Sigmoid colon (tissue), 7 donors: ENCODE results near the gene HTT. TPM values are rescaled to one million over a fixed set of nuclear protein-coding genes. Genes with fewer than 3 reads are reported as not detected.
A peak's percentile ranks its signal among the peaks of the same experiment; 100 is the strongest.

Source experiments
- DNase-seq: peaks from one replicate; pipeline ENCODE4 v3.0.0-alpha.2; 2019
- H3K27ac ChIP-seq, 4 donors: fragments of 200-600 bp; sonication (generic); one replicate each; pipeline ENCODE4 v1.5.1; 2016 to 2019; ENCODE audit warnings: mild to moderate bottlenecking in 1 of 4
- H3K27me3 ChIP-seq, 3 donors: fragments of 200-600 bp; sonication (generic); one replicate each; pipeline ENCODE4 v1.5.1; 2019; ENCODE audit warnings: mild to moderate bottlenecking in 1 of 3
- H3K36me3 ChIP-seq, 4 donors: fragments of 200-600 bp; sonication (generic); one replicate each; pipeline ENCODE4 v1.5.1; 2016 to 2019
- H3K4me1 ChIP-seq, 4 donors: fragments of 200-600 bp; sonication (generic); one replicate each; pipeline ENCODE4 v1.5.1; 2017 to 2019
- H3K4me3 ChIP-seq, 4 donors: fragments of 200-600 bp; sonication (generic); one replicate each; pipeline ENCODE4 v1.5.1; 2017 to 2019; ENCODE audit warnings: mild to moderate bottlenecking in 2 of 4, moderate library complexity in 1 of 4
- H3K9me3 ChIP-seq, 4 donors: fragments of 200-600 bp in 3 of 4; sonication (generic) in 3 of 4; one replicate each; pipeline versions ENCODE4 v1.5.1 to v1.6.1; 2013 to 2019
- EP300 ChIP-seq, 4 donors: sonication (generic); formaldehyde crosslinking; IDR thresholded peaks; one replicate each; pipeline ENCODE4 v1.6.1; 2017; ENCODE audit warnings: antibody characterized with exemption in 4 of 4
- POLR2A ChIP-seq, 2 donors: fragments of 450-650 bp; IDR thresholded peaks; one replicate each; pipeline ENCODE4 v1.6.1; 2016; ENCODE audit warnings: antibody characterized with exemption in 2 of 2, mild to moderate bottlenecking in 2 of 2, moderate library complexity in 2 of 2
- POLR2AphosphoS5 ChIP-seq, 4 donors: sonication (generic); formaldehyde crosslinking; IDR thresholded peaks; one replicate each; pipeline ENCODE4 v1.6.1; 2017; ENCODE audit warnings: antibody characterized with exemption in 4 of 4
- WGBS, 2 donors: extraction: QIAGEN DNeasy Blood & Tissue Kit; methylation state at CpG; one replicate each; pipeline ENCODE4 v1.1.7; 2013; 5-methylcytosine and 5-hydroxymethylcytosine counted together
- intact Hi-C: fragments of 100-400 bp; cut with DNase I; formaldehyde crosslinking; loops from one replicate; pipeline ENCODE4 v1.15.1; 2023
- polyA plus RNA-seq, 3 donors: library from polyadenylated mRNA; stranded (reverse); fragments of 200-250 nt; gene quantifications; one replicate each; pipeline ENCODE4 v1.2.3, GENCODE V29; 2013
- total RNA-seq, 4 donors: library from RNA; depleted of rRNA; stranded (reverse); fragments of >200 nt; gene quantifications; one replicate each; pipeline ENCODE4 v1.1.0, GENCODE V29; 2016
- TF ChIP-seq, protein P1 (sequence below), 4 experiments: fragments of 450-650 bp in 3 of 4; fragments of 200-600 bp in 1 of 4; IDR thresholded peaks; one replicate each; pipeline ENCODE4 v1.5.1; 2016 to 2019; ENCODE audit warnings: antibody characterized with exemption in 4 of 4, mild to moderate bottlenecking in 3 of 4, moderate library complexity in 2 of 4
- donor health status: healthy with polysubstance abuse.
- donor health status: Bipolar disorder and iron deficiency.
- donor health status: healthy.

HTT gene
- total and polyA plus RNA-seq, 7 donors: 6.5 to 41.5 (median 22.7) TPM

DNA sequence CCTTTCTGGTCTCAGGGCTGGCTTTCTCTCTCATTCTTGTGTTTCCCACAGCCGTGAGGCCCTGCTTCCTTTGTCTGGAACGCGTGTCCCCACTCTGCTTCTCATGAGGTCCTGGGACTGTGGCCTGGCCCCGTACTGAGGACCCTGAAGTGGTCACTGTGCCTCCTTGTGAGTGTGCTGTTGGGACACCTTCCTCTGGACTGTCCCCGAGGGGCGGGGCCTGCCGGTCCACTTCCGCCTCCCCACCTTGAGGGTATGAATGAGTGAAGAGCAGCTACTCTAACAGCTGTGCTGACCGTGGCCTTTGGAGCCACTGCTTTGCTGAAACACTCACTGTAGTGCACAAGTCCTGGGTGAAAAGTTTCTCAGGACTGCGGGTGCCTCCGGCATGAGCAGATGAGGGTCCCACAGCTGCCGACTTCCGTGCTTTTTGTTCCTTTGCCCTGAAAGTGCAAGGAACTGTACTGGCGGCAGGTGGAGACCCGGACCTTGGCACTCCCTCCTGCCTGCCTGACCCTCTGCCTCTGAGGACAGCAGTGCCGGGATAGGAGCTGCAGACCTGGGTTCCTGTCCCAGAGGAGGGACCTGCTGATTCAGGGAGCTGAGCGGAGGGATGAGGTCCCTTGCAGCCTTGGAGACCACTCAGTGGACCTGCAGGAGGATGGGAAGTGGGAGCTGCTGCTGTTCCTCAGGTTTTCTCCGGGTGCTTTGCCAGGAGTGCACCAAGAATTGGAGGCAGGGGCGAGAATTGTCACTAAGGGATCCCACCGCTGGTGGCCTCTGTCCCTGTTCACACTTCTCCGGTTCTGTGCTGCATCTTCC is 38.1 kb upstream of the HTT start:
- no peak for DNase-seq
- TF ChIP-seq, protein P1, sequence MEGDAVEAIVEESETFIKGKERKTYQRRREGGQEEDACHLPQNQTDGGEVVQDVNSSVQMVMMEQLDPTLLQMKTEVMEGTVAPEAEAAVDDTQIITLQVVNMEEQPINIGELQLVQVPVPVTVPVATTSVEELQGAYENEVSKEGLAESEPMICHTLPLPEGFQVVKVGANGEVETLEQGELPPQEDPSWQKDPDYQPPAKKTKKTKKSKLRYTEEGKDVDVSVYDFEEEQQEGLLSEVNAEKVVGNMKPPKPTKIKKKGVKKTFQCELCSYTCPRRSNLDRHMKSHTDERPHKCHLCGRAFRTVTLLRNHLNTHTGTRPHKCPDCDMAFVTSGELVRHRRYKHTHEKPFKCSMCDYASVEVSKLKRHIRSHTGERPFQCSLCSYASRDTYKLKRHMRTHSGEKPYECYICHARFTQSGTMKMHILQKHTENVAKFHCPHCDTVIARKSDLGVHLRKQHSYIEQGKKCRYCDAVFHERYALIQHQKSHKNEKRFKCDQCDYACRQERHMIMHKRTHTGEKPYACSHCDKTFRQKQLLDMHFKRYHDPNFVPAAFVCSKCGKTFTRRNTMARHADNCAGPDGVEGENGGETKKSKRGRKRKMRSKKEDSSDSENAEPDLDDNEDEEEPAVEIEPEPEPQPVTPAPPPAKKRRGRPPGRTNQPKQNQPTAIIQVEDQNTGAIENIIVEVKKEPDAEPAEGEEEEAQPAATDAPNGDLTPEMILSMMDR (IDR thresholded peaks at IDR 0.05): no peak
- TF ChIP-seq POLR2A (IDR thresholded peaks at IDR 0.05) (no peak), EP300 (IDR thresholded peaks at IDR 0.05) (no peak), POLR2AphosphoS5 (IDR thresholded peaks at IDR 0.05) (no peak)
- WGBS, 2 donors: 87 to 92% methylated on average over 21 of the region's 21 CpGs
- peaks cover 0 to 2% (median 0%) of the 10 kb centered on the region in 3 donors for H3K27me3 ChIP-seq
- no peaks in the 10 kb centered on the region for H3K36me3 ChIP-seq
- no peaks in the 10 kb centered on the region for H3K9me3 ChIP-seq
- H3K4me1 ChIP-seq: peaks cover 0 to 20% (median 11%) of the 10 kb centered on the region in 4 donors
- H3K4me3 ChIP-seq: no peak overlapping the region
- H3K27ac ChIP-seq: no peak overlapping the region
- intact Hi-C loops: loop anchor here (2.0 kb wide), 1 partner anchor 272 kb away; no protein-coding TSS in a partner anchor

DNA sequence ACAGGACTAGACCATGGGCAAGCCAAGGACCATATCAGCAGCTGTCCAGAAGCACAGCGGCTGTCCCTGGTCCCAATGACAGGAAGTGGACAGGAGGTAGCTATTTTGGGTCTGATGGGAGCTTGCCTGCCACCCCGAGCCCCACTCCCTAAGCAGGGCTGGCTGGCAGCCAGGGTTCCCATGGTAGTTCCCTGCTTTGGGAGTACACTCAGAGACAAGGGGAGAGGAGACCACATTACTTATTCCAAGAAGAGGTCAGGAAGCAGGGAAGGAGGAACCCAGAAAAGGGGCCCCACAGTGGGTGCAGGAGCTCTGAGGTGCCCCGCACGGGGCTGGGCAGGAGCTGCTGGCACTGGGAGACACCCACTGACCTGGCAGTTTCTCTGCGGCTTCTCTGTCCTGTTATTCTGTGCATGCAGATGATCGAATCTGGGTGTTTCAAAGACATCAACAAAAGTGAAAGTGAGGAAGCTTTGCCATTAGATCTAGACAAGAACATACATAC is 36.5 kb upstream of the HTT start:
- H3K4me1 ChIP-seq: peaks cover 0 to 24% (median 15%) of the 10 kb centered on the region in 4 donors
- DNase-seq: no peak
- H3K4me3 ChIP-seq: peak overlapping the region in 3 of 4 donors; percentile 19 to 35 (median 28)
- TF ChIP-seq EP300 (IDR thresholded peaks at IDR 0.05) (no peak), POLR2A (IDR thresholded peaks at IDR 0.05) (no peak), POLR2AphosphoS5 (IDR thresholded peaks at IDR 0.05) (no peak)
- TF ChIP-seq, protein P1 (IDR thresholded peaks at IDR 0.05): no peak
- intact Hi-C loops: loop anchor here (2.0 kb wide), 1 partner anchor 273 kb away; no protein-coding TSS in a partner anchor
- H3K36me3 ChIP-seq: no peaks in the 10 kb centered on the region
- no peak overlapping the region for H3K27ac ChIP-seq
- 33 to 54% methylated on average over 6 of the region's 6 CpGs for WGBS, 2 donors
- no peaks in the 10 kb centered on the region for H3K9me3 ChIP-seq
- H3K27me3 ChIP-seq: peaks cover 0 to 11% (median 0%) of the 10 kb centered on the region in 3 donors

DNA sequence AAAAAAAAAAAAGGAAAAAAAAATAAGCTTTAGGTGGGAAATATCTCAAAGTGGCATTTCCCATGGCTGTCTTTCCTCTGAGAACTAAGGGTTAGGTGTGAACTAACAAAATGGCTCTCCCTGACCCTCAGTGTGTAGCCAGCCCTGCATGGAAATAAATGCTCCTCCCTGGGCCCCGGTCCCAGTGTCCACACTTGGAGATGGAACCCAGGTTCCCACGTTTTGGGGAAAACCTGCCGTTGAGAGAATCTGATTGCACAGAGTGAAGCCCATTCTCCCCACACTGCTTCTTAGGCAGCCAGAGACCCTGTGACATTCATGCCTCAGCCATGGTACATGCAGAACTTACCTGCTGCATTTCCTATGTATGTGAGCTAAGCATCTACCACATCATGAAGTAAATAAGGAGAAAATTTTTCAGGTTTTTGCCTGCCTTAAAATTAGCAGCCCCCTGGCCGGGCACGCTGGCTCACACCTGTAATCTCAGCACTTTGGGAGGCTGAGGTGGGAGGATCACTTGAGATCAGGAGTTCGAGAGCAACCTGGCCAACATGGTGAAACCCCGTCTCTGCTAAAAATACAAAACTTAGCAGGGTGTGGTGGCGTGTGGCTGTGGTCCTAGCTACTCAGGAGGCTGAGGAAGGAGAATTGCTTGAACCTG is 34.6 kb upstream of the HTT start:
- Histone ChIP-seq H3K36me3 (no peaks in the 10 kb centered on the region), H3K4me1 (peaks cover 0 to 24% (median 15%) of the 10 kb centered on the region in 4 donors), H3K27me3 (peaks cover 0 to 11% (median 0%) of the 10 kb centered on the region in 3 donors), H3K27ac (no peak overlapping the region), H3K4me3 (no peak overlapping the region), H3K9me3 (no peaks in the 10 kb centered on the region)
- WGBS, 2 donors: 87% methylated on average over 8 of the region's 8 CpGs
- intact Hi-C loops: no loop called here
- no peak for TF ChIP-seq POLR2AphosphoS5 (IDR thresholded peaks at IDR 0.05)
- no peak for TF ChIP-seq POLR2A (IDR thresholded peaks at IDR 0.05)
- TF ChIP-seq, protein P1 (IDR thresholded peaks at IDR 0.05): no peak
- TF ChIP-seq EP300 (IDR thresholded peaks at IDR 0.05): no peak
- DNase-seq: no peak

DNA sequence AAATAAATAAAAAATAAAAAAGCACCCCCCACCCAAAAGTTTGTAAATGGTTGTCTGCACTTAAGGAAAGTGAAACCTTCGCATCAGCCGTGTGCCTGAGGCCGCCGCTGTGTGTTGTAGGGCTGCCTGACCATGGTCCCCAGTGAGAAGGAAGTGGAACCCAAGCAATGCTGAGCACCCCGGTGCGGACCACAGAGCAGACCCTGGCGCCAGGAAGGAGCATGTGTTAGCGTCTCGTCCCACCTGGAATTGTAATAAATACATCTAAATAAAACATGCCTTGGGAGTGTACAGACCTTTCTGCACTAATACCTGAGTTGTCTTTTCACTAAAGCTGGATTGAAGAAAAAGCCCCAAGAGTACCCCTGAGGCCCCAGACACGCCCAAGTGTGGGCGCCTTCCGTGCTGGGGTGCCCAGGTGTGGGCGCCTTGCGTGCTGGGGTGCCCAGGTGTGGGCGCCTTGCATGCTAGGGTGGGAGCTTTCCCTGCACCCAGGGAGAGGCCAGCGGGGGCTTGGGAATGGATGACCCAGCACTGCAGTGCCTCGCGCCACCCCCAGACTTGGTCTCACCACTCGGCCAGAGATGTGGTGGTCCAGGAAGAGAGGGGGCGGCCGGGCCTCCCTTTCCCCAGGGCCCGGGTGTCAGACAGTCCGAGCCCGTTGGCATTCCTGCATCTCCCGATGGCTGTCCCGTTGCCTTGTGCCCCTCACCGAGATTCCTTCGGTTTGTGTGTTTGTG is 33.9 kb upstream of the HTT start:
- Histone ChIP-seq H3K36me3 (no peaks in the 10 kb centered on the region), H3K4me1 (peaks cover 0 to 24% (median 15%) of the 10 kb centered on the region in 4 donors), H3K27me3 (peaks cover 0 to 11% (median 0%) of the 10 kb centered on the region in 3 donors), H3K27ac (peak overlapping the region in 2 of 4 donors; percentile 69 to 73), H3K9me3 (no peaks in the 10 kb centered on the region), H3K4me3 (peak overlapping the region in 3 of 4 donors; percentile 44 to 49 (median 44))
- DNase-seq: no peak
- TF ChIP-seq EP300 (IDR thresholded peaks at IDR 0.05) (no peak), POLR2AphosphoS5 (IDR thresholded peaks at IDR 0.05) (no peak), POLR2A (IDR thresholded peaks at IDR 0.05) (no peak)
- TF ChIP-seq, protein P1 (IDR thresholded peaks at IDR 0.05): no peak
- 76 to 77% methylated on average over 28 of the region's 28 CpGs for WGBS, 2 donors
- intact Hi-C loops: no loop called here
